DMS 273 (cell line): Measurements from ENCODE around the gene CYB5B.

ENCODE experiments used
- DNase-seq: peaks from one replicate; lab custom pipeline; 2025; ENCODE audit not compliant: unreplicated experiment; lab: John Stamatoyannopoulos, UW

Gene CYB5B

DNA sequence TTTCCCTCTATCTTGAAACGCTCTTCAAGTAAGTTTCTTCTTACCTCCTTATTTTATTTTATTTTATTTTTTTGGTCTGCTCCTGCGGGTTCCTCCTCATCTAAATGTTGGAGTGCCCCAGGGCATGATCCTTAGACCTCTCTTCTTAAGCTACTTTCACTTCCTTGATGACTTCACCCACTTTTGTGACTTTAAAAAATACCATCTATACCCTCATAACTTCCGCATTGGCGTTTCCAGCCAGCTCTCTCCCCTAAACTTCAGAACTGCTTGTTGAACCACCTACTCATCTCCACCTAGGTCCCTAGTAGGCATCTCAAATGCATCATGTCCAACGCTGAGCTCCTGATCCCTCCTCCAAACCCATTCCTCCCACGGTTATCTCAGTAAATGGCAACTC lies 89.9 kb downstream of the CYB5B start:
- DNase-seq = no peak
